HepG2 (cell line): ENCODE results near the gene EXOC6B.

Experiments used
- CC2D1A ChIP-seq: sonication (generic); formaldehyde crosslinking; IDR thresholded peaks from 2 replicates; pipeline ENCODE4 v1.8.1; 2023; ENCODE audit warnings: mild to moderate bottlenecking, missing genetic modification reagents
- CTCF ChIP-seq: sonication (generic); formaldehyde crosslinking; IDR thresholded peaks from 2 replicates; pipeline ENCODE4 v1.5.0; 2020; ENCODE audit warnings: mild to moderate bottlenecking, missing genetic modification reagents, moderate library complexity
- EZH2 ChIP-seq: conservative IDR thresholded peaks from 2 replicates; pipeline ENCODE4 v1.6.1; 2012; ENCODE audit warnings: mild to moderate bottlenecking, low read depth, low read length, moderate library complexity
- FOXO4 ChIP-seq: sonication (generic); formaldehyde crosslinking; conservative IDR thresholded peaks from 2 replicates; pipeline ENCODE4 v1.8.1; 2023; ENCODE audit warnings: missing genetic modification reagents
- NCOA1 ChIP-seq: sonication (generic); formaldehyde crosslinking; IDR thresholded peaks from 2 replicates; pipeline ENCODE4 v1.9.0; 2021; ENCODE audit warnings: missing genetic modification reagents
- PCBP2 ChIP-seq: fragments of 200-400 bp; formaldehyde crosslinking; optimal IDR thresholded peaks from 2 replicates; pipeline ENCODE3; 2018; ENCODE audit warnings: low read length, low read depth; ENCODE audit not compliant: poor library complexity, severe bottlenecking
- RCOR2 ChIP-seq: IDR thresholded peaks from 2 replicates; pipeline ENCODE4 v1.6.1; 2016; ENCODE audit warnings: missing biosample characterization, missing genetic modification reagents
- RXRA ChIP-seq: sonication (generic); formaldehyde crosslinking; IDR thresholded peaks from 2 replicates; pipeline ENCODE4 v1.5.1; 2020; ENCODE audit warnings: missing genetic modification reagents
- SATB2 ChIP-seq: sonication (generic); formaldehyde crosslinking; IDR thresholded peaks from 2 replicates; pipeline ENCODE4 v1.5.0; 2020; ENCODE audit warnings: missing genetic modification reagents
- SNRNP70 ChIP-seq: fragments of 200-400 bp; formaldehyde crosslinking; IDR thresholded peaks from 2 replicates; pipeline ENCODE4 v1.6.1; 2017; ENCODE audit warnings: mild to moderate bottlenecking, low read depth, low read length, moderate library complexity
- TAF1 ChIP-seq: sonication (generic); formaldehyde crosslinking; IDR thresholded peaks from 2 replicates; pipeline ENCODE4 v1.4.0; 2020; ENCODE audit warnings: missing genetic modification reagents
- ZNF747 ChIP-seq: sonication (generic); formaldehyde crosslinking; IDR thresholded peaks from 2 replicates; pipeline ENCODE4 v1.8.1; 2023; ENCODE audit warnings: missing genetic modification reagents, mild to moderate bottlenecking, borderline replicate concordance
- TF ChIP-seq, protein P1 (sequence below): IDR thresholded peaks from 2 replicates; pipeline ENCODE4 v1.6.1; 2012; ENCODE audit warnings: low read depth, low read length, improper control_type of control experiment

DNA sequence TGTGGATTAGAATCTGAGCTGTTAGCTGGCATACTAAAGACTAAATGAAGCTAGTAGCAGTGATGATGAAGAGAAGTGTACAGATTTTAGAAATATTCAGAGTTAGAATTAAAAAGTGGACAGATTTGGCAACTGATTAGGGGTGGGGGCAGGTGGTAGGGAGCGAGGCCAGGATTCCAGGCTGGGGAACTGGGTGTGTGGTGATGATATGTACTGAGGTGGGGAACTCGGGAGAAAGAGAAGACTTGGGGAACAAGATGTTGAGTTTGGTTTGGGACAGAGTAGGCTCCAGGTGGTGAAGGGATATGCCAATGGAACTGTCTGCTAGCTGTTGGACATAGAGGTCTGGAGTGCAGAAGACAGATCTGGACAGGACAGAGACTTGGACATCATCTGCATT lies 669.0 kb downstream of the EXOC6B start:
- TF ChIP-seq PCBP2 (no peak), EZH2 (no peak), CTCF (no peak), RCOR2 (CRISPR knock-in tag) (no peak), ZNF747 (CRISPR knock-in tag) (no peak), SNRNP70 (no peak), CC2D1A (no peak), RXRA (CRISPR knock-in tag) (no peak), TAF1 (no peak), NCOA1 (CRISPR knock-in tag) (no peak), FOXO4 (no peak), SATB2 (CRISPR knock-in tag) (no peak)
- TF ChIP-seq, protein P1, sequence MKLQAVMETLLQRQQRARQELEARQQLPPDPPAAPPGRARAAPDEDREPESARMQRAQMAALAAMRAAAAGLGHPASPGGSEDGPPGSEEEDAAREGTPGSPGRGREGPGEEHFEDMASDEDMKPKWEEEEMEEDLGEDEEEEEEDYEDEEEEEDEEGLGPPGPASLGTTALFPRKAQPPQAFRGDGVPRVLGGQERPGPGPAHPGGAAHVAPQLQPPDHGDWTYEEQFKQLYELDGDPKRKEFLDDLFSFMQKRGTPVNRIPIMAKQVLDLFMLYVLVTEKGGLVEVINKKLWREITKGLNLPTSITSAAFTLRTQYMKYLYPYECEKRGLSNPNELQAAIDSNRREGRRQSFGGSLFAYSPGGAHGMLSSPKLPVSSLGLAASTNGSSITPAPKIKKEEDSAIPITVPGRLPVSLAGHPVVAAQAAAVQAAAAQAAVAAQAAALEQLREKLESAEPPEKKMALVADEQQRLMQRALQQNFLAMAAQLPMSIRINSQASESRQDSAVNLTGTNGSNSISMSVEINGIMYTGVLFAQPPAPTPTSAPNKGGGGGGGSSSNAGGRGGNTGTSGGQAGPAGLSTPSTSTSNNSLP = no peak
